NCI-H2196 (cell line): ENCODE results near the gene ERCC6.

Source experiments
- DNase-seq: peaks from one replicate; lab custom pipeline; 2025; ENCODE audit not compliant: unreplicated experiment; lab: John Stamatoyannopoulos, UW

Gene ERCC6

GRCh38 chr10:49538381-49539319, at the start of gene ERCC6:
TSS of gene ERCC6 (minus strand) at chr10:49539121.
- peak; percentile 88 for DNase-seq

GRCh38 chr10:49587981-49588380, 49.1 kb upstream of the ERCC6 start:
- DNase-seq, result no peak

GRCh38 chr10:49585387-49585786, 46.5 kb upstream of the ERCC6 start:
- no peak for DNase-seq

- no peak for DNase-seq
These were observed 40.7 kb upstream of the ERCC6 start for GRCh38 chr10:49579621-49580020.

GRCh38 chr10:49578392-49578791, 39.5 kb upstream of the ERCC6 start:
- no peak for DNase-seq

GRCh38 chr10:49577182-49577925, 38.4 kb upstream of the ERCC6 start:
- DNase-seq, result no peak

GRCh38 chr10:49575489-49576072, 36.7 kb upstream of the ERCC6 start:
- no peak for DNase-seq

GRCh38 chr10:49572594-49573114, 33.7 kb upstream of the ERCC6 start:
- no peak for DNase-seq

GRCh38 chr10:49571388-49571787, 32.5 kb upstream of the ERCC6 start:
- no peak for DNase-seq

- no peak for DNase-seq
These were observed 30.2 kb upstream of the ERCC6 start for GRCh38 chr10:49569031-49569631.

GRCh38 chr10:49568235-49568634, 29.3 kb upstream of the ERCC6 start:
- no peak for DNase-seq

- no peak for DNase-seq
These were observed 28.9 kb upstream of the ERCC6 start for GRCh38 chr10:49567810-49568209.

- no peak for DNase-seq
These were observed 25.6 kb upstream of the ERCC6 start for GRCh38 chr10:49564461-49565009.

- no peak for DNase-seq
These were observed 24.0 kb upstream of the ERCC6 start for GRCh38 chr10:49562893-49563292.

GRCh38 chr10:49560526-49560925, 21.6 kb upstream of the ERCC6 start:
- no peak for DNase-seq

GRCh38 chr10:49559476-49559875, 20.6 kb upstream of the ERCC6 start:
- DNase-seq, result no peak

GRCh38 chr10:49558190-49558589, 19.3 kb upstream of the ERCC6 start:
- no peak for DNase-seq

- DNase-seq, result no peak
These were observed 18.8 kb upstream of the ERCC6 start for GRCh38 chr10:49557681-49558080.

GRCh38 chr10:49556723-49557122, 17.8 kb upstream of the ERCC6 start:
- no peak for DNase-seq

GRCh38 chr10:49552277-49552676, 13.4 kb upstream of the ERCC6 start:
- DNase-seq, result no peak

- no peak for DNase-seq
These were observed 11.6 kb upstream of the ERCC6 start for GRCh38 chr10:49550563-49550962.
